ENCODE measurements around the gene KLHL21.

- no peak for TF ChIP-seq EZH2 (IDR thresholded peaks at IDR 0.05; ENCODE audit: borderline replicate concordance, low read depth, low read length, poor library complexity, severe bottlenecking)
- TF ChIP-seq CTCF (conservative IDR thresholded peaks at IDR 0.05; ENCODE audit: low read depth, low read length): no peak
Measured at GRCh38 chr1:6560267-6560666, 42.4 kb downstream of the KLHL21 start.

All from A673 (cell line).